Measurements from ENCODE around the gene PRLHR.
A peak's percentile ranks its signal among the peaks of the same experiment; 100 is the strongest.

Gene PRLHR

DNA sequence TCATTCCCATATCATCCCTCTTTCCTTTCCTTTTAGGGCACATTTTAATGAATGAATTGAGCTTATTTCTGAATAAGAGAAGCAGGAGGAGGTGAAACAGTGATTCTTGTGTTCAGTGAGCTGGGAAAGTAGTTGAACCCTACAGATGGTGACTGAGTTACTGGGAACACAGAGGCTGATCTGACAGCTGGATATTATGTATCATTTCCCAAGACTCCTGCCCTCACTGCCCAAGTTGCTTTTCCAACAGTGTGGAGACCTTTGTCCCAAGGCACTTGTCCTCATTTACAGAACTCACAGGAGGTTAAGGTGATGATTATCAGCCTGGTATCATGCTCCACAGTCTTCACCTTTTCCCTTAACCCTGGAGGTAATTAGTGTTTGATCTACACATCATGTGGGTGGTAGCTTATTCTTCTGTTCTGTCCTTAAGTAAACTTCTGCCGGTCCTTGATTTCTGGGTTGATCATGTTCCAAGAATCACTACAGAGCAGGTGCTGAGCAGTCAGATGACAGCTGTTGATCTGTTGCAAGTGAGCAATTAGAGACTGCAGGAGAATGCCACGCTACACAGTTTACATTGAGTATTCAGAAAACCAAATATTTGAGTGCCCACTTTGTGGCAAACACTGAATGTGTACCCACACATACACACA is 2.6 kb downstream of the PRLHR start:
- Histone ChIP-seq H3K27me3 (no peaks in the 10 kb centered on the region), H3K4me2 (no peak overlapping the region), H3K9ac (no peak overlapping the region), H3K9me3 (replicated peaks in 1 of 11) (peaks cover 8 to 30% (median 22%) of the 10 kb centered on the region in 11 experiments; a peak in 21 of 22 replicates), H3K4me3 (no peak overlapping the region), H3K36me3 (no peaks in the 10 kb centered on the region), H3K27ac (no peak overlapping the region), H3K4me1 (0 out of 20 replicates have a peak, but pooled peaks cover 0 to 1% (median 0%) of the 10 kb centered on the region in 10 experiments), H4K20me1 (no peaks in the 10 kb centered on the region; a peak in 1 of 22 replicates)
- TF ChIP-seq Cebpa-rat (IDR thresholded peaks at IDR 0.05) = no peak

DNA sequence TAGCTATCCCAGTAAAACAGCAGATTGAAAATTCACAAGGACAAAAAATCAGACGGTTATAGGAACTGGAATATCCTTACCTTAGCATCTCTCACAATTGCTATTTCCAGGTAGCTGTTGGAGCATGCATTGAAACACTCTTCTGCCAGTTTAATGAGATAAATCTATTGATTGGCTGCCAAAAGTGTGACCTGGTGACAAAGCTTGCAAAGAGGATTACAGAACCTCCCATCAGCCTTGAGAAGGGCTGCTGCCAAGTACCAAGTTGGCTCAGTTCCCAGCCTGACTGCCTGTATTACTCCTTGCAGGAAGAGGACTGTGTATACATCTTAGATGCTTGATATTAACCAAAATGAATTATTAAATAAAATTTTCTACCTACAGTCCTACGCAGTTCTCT is 5.1 kb downstream of the PRLHR start:
- H3K27ac ChIP-seq = no peak overlapping the region
- no peak overlapping the region for H3K4me2 ChIP-seq
- H3K9ac ChIP-seq = no peak overlapping the region
- peaks cover 8 to 18% (median 14%) of the 10 kb centered on the region in 11 experiments; a peak in 21 of 22 replicates for H3K9me3 ChIP-seq (replicated peaks in 1 of 11)
- no peaks in the 10 kb centered on the region; a peak in 1 of 22 replicates for H4K20me1 ChIP-seq
- no peaks in the 10 kb centered on the region for H3K36me3 ChIP-seq
- H3K4me1 ChIP-seq = peaks cover 0 to 8% (median 5%) of the 10 kb centered on the region in 10 experiments; a peak in 4 of 20 replicates
- no peaks in the 10 kb centered on the region for H3K27me3 ChIP-seq
- no peak for TF ChIP-seq Cebpa-rat (IDR thresholded peaks at IDR 0.05)
- no peak overlapping the region for H3K4me3 ChIP-seq

DNA sequence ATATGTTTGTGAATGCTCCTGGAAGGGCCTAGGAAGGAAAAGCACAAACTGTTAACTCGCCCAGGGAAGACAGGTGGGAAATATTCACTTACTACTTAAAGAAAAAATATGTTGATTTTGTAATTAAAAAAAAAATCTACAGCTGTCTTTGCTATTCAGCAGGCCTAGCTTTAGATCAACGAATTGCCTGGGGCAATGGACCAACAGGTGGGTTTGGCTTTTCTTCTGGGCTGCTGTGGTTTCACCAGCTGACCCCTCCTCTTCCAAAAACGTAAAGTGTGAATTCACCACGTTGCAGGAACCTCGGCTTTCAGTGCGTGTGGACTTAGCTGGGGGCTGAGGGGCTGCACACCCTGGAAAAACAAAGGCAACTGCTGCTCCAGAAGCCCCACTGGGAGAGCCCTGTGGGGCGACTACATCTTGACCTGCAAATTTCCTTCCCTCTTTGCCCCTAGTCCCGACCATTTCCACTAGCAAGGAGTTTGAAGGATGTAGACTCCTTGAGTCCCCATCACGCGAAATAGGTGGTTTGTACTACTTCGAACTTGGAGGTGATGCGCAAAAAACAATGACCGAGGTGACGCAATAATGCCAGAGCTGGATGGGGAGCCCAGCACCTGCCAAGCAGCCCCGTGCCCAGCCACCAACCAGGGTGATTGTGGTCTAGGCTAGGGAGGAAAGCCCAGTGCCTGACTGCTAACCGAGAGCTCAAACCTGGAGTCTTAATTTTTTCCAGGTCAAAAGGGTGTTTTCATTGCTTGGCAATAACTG is 7.4 kb downstream of the PRLHR start:
- no peaks in the 10 kb centered on the region for H3K9me3 ChIP-seq (replicated peaks in 1 of 11)
- no peaks in the 10 kb centered on the region for H3K27me3 ChIP-seq
- TF ChIP-seq Cebpa-rat (IDR thresholded peaks at IDR 0.05) = peak in 3 of 11 experiments; percentile 39 to 79 (median 60); a peak in 4 of 22 replicates
- H3K36me3 ChIP-seq = no peaks in the 10 kb centered on the region
- no peak overlapping the region for H3K9ac ChIP-seq
- no peak overlapping the region for H3K4me3 ChIP-seq
- no peak overlapping the region for H3K27ac ChIP-seq
- H3K4me2 ChIP-seq = peak overlapping the region in 3 of 11 experiments; percentile 2 to 36 (median 16); a peak in 2 of 22 replicates
- peaks cover 0 to 8% (median 5%) of the 10 kb centered on the region in 10 experiments; a peak in 4 of 20 replicates for H3K4me1 ChIP-seq
- H4K20me1 ChIP-seq = no peaks in the 10 kb centered on the region

DNA sequence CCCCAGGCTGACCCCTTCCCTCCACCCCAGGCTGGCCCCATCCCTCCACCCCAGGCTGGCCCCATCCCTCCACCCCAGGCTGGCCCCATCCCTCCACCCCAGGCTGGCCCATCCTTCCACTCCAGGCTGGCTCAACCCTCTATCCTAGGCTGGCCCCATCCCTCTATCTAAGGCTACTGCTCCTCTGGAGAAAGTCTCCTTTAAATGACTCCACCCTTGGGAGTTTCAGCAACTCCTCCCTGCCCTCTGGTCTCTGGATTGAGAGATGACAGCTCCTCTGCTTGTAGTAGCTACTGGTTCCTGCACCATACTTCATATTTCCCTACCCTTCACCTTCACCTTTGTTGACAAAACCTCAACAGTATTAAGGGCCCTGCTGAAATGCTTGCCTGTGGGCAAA is 8.5 kb downstream of the PRLHR start:
- no peaks in the 10 kb centered on the region for H3K36me3 ChIP-seq
- no peak for TF ChIP-seq Cebpa-rat (IDR thresholded peaks at IDR 0.05)
- H3K4me1 ChIP-seq = peaks cover 0 to 8% (median 5%) of the 10 kb centered on the region in 10 experiments; a peak in 4 of 20 replicates
- peak overlapping the region in 3 of 11 experiments; percentile 16 to 36 (median 30); a peak in 4 of 22 replicates for H3K4me2 ChIP-seq
- no peak overlapping the region for H3K27ac ChIP-seq
- H3K9ac ChIP-seq = no peak overlapping the region
- H4K20me1 ChIP-seq = no peaks in the 10 kb centered on the region
- H3K9me3 ChIP-seq (replicated peaks in 1 of 11) = no peaks in the 10 kb centered on the region; a peak in 1 of 22 replicates
- no peak overlapping the region for H3K4me3 ChIP-seq
- no peaks in the 10 kb centered on the region for H3K27me3 ChIP-seq

DNA sequence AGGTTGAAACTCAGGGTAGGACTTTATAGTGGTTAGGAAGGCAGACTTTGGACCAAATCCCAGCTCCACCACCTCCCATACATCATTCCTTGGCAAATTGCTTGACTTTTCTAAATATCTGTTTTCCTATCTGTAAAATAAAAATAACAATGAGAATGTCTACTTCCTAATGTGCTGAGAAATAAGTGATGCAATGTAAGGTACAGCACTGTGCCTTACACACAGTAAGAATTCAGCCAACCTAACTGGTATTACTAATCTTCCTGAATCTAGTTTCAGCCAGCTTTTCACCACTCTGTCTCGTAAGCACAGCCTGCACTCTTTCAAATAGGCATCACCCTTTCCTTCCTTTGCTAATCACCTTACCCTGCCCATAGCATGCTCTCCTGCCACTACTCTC is 9.7 kb downstream of the PRLHR start:
- H3K27me3 ChIP-seq = no peaks in the 10 kb centered on the region
- H3K4me1 ChIP-seq = peaks cover 0 to 8% (median 5%) of the 10 kb centered on the region in 10 experiments; a peak in 4 of 20 replicates
- H4K20me1 ChIP-seq = no peaks in the 10 kb centered on the region
- no peak overlapping the region for H3K27ac ChIP-seq
- no peak overlapping the region for H3K4me3 ChIP-seq
- no peaks in the 10 kb centered on the region; a peak in 2 of 22 replicates for H3K9me3 ChIP-seq (replicated peaks in 1 of 11)
- no peak overlapping the region for H3K9ac ChIP-seq
- H3K36me3 ChIP-seq = no peaks in the 10 kb centered on the region
- TF ChIP-seq Cebpa-rat (IDR thresholded peaks at IDR 0.05) = no peak
- H3K4me2 ChIP-seq = no peak overlapping the region

DNA sequence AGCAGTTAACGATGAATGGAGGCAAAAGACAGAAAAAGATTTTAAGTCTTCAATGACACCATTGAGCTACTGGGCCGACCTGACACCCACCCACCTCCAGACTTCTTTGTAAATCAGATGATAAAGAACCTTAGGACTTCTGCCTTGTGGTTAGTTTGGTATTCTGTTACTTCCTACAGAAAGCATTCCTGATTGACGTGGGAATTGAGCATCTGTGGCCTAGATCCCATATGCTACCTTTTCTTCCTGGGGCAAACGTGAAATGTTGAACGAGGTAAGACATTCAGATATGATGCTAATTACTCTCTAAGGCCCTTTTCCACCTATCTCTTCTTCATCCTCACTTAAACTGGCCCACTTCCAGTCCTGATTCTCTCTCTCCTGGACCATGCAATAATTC is 10.2 kb downstream of the PRLHR start:
- no peak for TF ChIP-seq Cebpa-rat (IDR thresholded peaks at IDR 0.05)
- Histone ChIP-seq H4K20me1 (no peaks in the 10 kb centered on the region), H3K4me1 (peaks cover 0 to 8% (median 5%) of the 10 kb centered on the region in 10 experiments; a peak in 4 of 20 replicates), H3K36me3 (no peaks in the 10 kb centered on the region), H3K9ac (no peak overlapping the region), H3K9me3 (replicated peaks in 1 of 11) (no peaks in the 10 kb centered on the region; a peak in 2 of 22 replicates), H3K4me3 (no peak overlapping the region), H3K27me3 (no peaks in the 10 kb centered on the region), H3K4me2 (no peak overlapping the region), H3K27ac (no peak overlapping the region)

DNA sequence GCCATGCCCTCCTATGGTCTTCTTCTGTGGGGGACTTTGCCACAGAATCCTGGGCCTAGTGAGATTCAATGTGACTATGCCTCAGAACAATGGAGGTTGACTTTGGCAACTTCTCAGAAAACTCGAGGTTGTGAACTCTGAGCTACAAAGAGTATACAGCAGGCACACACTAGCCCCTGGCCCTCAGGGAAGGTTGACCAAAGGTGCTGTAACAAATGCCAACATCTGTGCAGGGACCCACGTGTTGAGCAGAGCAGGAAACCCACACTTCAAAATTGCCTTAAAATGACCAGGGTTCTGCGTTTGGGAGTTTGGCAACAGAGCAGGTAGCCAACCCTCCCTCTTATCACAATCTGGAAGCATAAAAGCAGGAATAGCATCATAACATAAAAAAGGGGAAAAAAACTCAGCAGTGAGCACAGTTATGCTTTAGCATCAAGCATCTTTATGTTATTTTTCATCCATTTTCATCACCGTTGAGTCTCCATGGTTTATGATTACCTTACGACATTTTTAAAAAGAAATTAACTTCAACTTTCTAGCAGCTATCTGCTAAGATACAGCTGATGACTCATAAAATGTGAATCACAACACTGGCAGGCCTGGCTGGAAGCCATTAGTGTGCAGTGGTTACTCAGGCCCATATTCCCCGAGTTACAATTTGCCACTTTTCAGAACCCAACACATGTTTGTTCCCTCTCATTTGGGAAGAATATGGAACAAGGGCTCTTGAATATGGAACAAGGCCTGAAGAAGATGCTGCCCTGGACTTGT is 11.1 kb downstream of the PRLHR start:
- Histone ChIP-seq H3K9ac (no peak overlapping the region), H3K4me3 (no peak overlapping the region), H3K27me3 (no peaks in the 10 kb centered on the region), H4K20me1 (no peaks in the 10 kb centered on the region), H3K36me3 (no peaks in the 10 kb centered on the region), H3K4me2 (no peak overlapping the region), H3K9me3 (replicated peaks in 1 of 11) (no peaks in the 10 kb centered on the region; a peak in 2 of 22 replicates), H3K27ac (no peak overlapping the region), H3K4me1 (peaks cover 0 to 8% (median 5%) of the 10 kb centered on the region in 10 experiments; a peak in 4 of 20 replicates)
- no peak for TF ChIP-seq Cebpa-rat (IDR thresholded peaks at IDR 0.05)

DNA sequence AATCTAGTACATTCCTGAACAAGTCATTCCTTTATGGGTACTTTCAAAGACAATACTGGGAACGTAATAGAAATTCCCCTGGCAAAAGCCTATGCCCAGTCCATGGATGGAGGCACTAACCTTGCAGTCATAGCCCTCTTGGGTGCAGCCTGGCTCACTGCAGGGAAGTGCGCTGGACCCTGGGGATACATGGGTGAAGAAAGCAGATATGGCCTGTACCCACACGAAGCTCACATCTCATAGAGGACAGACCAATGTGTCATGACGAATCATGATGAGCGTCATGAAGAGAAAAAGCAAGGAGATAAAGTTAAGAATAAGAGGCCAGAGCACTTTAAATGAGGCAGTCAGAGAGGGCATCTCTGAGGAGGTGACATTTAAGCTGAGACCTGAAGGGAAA is 11.8 kb downstream of the PRLHR start:
- Histone ChIP-seq H3K4me1 (peaks cover 0 to 8% (median 5%) of the 10 kb centered on the region in 10 experiments; a peak in 4 of 20 replicates), H3K36me3 (no peaks in the 10 kb centered on the region), H3K9me3 (replicated peaks in 1 of 11) (no peaks in the 10 kb centered on the region; a peak in 2 of 22 replicates), H3K27ac (no peak overlapping the region), H3K4me2 (no peak overlapping the region), H4K20me1 (no peaks in the 10 kb centered on the region), H3K27me3 (no peaks in the 10 kb centered on the region), H3K4me3 (no peak overlapping the region), H3K9ac (no peak overlapping the region)
- no peak for TF ChIP-seq Cebpa-rat (IDR thresholded peaks at IDR 0.05)

DNA sequence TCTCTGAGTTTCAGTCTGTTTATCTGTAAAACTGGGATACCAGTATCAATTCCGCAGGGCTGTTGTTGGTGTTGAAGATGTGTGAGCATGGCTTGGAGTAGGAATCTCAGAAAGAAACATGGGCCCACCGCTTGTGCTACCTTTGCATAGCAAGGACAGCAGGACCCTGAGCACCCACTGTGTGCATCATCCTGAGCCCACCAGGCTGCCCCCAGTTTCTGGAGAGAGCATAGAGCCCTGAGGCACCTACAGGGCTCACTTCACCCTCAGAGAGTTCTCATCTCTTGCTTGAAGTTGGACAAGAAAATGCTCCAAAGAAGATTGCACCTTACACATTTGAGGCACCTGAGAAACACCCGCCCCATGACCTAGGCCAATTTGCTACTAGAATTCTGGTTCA is 12.9 kb downstream of the PRLHR start:
- no peaks in the 10 kb centered on the region; a peak in 2 of 22 replicates for H3K9me3 ChIP-seq (replicated peaks in 1 of 11)
- no peak overlapping the region for H3K27ac ChIP-seq
- no peaks in the 10 kb centered on the region for H3K36me3 ChIP-seq
- no peaks in the 10 kb centered on the region for H3K27me3 ChIP-seq
- no peak overlapping the region for H3K4me2 ChIP-seq
- no peak for TF ChIP-seq Cebpa-rat (IDR thresholded peaks at IDR 0.05)
- peaks cover 0 to 5% (median 3%) of the 10 kb centered on the region in 10 experiments; a peak in 4 of 20 replicates for H3K4me1 ChIP-seq
- no peak overlapping the region for H3K9ac ChIP-seq
- H4K20me1 ChIP-seq = no peaks in the 10 kb centered on the region
- no peak overlapping the region for H3K4me3 ChIP-seq
